ENCODE data around the gene SMCP. TPM values are rescaled to one million over a fixed set of nuclear protein-coding genes. Genes with fewer than 3 reads are reported as not detected.

Gene SMCP
- total and polyA plus RNA-seq, 2 of the 13 experiments (the other 11 are each of a cell fraction or from before 2014, with no cell fraction given), result not detected

DNA sequence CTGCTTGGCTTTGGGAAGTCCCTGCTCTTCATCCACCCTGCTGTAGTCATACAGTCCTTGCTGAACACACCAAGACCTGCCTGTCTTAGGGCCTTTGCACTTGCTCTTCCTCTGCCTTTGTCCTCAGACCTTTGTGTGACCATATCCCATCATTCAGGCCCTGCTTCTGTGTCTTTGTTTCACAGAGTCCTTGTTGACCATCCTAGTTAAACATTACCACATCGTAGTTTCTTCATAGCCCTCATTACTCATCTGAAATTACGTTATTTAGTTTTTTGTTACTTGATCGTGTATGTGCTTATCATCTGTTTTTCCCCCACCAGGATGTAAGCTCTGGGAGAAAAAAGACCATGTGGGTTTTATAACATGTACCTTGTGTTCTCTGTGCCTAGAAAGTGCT lies 50.5 kb downstream of the SMCP start (continued):
- TF ChIP-seq, protein P1, sequence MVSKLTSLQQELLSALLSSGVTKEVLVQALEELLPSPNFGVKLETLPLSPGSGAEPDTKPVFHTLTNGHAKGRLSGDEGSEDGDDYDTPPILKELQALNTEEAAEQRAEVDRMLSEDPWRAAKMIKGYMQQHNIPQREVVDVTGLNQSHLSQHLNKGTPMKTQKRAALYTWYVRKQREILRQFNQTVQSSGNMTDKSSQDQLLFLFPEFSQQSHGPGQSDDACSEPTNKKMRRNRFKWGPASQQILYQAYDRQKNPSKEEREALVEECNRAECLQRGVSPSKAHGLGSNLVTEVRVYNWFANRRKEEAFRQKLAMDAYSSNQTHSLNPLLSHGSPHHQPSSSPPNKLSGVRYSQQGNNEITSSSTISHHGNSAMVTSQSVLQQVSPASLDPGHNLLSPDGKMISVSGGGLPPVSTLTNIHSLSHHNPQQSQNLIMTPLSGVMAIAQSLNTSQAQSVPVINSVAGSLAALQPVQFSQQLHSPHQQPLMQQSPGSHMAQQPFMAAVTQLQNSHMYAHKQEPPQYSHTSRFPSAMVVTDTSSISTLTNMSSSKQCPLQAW (CRISPR knock-in tag; IDR thresholded peaks at IDR 0.05), result peak; percentile 42; the same call in 1 of the 2 replicates

DNA sequence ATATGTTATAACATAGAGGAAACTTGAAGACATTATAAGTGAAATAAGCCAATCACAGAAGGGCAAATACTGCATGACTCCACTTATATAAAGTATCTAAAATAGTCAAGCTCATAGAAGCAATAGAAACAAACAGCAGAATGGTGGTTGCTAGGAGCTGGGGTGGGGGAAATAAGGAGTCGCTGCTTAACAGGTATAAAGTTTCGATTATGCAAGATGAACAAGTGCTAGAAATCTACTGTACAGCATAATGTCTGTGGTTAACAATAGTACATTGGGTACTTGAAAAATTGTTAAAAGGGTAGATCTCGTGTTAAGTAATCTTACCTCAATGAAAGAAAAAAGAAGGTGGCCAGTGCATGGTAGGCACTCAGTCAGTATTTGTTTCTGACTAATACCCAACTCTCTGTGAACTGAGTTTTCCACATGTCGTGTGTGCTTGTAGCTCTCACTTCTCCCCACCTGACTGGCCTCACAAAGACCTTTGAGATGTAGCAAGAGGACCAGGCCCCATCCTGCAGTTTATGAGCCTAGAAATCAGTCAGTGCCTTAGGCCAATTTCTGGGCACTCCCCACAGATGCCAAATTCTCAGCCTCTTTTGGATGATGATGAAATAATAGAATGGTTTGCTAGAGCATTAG lies 54.2 kb downstream of the SMCP start:
- Histone ChIP-seq H3K4me1 (ENCODE audit: insufficient read depth, low read length) (peaks cover 6% of the 10 kb centered on the region), H3K4me3 (replicated peaks in 1 of 3; ENCODE audit: insufficient read depth in 1 of 3, low read depth in 2 of 3, low read length in 3 of 3) (no peak overlapping the region), H2AFZ (ENCODE audit: low read length) (no peak overlapping the region), H3K36me3 (replicated peaks in 1 of 2; ENCODE audit: control insufficient read depth in 1 of 2, insufficient read depth in 2 of 2, low read length in 2 of 2) (no peaks in the 10 kb centered on the region), H3K9ac (ENCODE audit: insufficient read depth, low read depth, low read length) (no peak overlapping the region), H4K20me1 (ENCODE audit: insufficient read depth, low read length) (no peaks in the 10 kb centered on the region), H3K9me3 (ENCODE audit: low read length) (no peaks in the 10 kb centered on the region), H3K27ac (ENCODE audit: extremely low read length, insufficient read depth, low read length) (no peak overlapping the region), H3K79me2 (ENCODE audit: insufficient read depth, low read length) (no peaks in the 10 kb centered on the region), H3K27me3 (ENCODE audit: control insufficient read depth in 1 of 2, insufficient read depth in 2 of 2, low read length in 2 of 2) (no peaks in the 10 kb centered on the region), H3K4me2 (ENCODE audit: low read depth, low read length) (no peak overlapping the region)
- intact Hi-C loops (cut with micrococcal nuclease; ENCODE audit: unreplicated experiment) (no loop called here), in situ Hi-C loops (cut with HindIII; ENCODE audit: extremely low pct_ligation_motif_present, low pct_unique_long_range_greater_than_20kb) (no loop called here)
- no TSS peak for BruUV-seq (replicated peaks)
- 0% methylated on average over 4 of the region's 4 CpGs for WGBS (ENCODE audit: low lambda C conversion rate)
- FAIRE-seq (no peak), ATAC-seq (no peak), DNase-seq (ENCODE audit: low spot score) (no peak)
- ChIA-PET POLR2A (no interaction called here), CTCF (ENCODE audit: low intra/inter-chr PET ratio, low total read pairs) (no interaction called here)
- TF ChIP-seq, protein P2, sequence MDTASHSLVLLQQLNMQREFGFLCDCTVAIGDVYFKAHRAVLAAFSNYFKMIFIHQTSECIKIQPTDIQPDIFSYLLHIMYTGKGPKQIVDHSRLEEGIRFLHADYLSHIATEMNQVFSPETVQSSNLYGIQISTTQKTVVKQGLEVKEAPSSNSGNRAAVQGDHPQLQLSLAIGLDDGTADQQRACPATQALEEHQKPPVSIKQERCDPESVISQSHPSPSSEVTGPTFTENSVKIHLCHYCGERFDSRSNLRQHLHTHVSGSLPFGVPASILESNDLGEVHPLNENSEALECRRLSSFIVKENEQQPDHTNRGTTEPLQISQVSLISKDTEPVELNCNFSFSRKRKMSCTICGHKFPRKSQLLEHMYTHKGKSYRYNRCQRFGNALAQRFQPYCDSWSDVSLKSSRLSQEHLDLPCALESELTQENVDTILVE (CRISPR knock-in tag; IDR thresholded peaks at IDR 0.05), result no peak
- TF ChIP-seq, protein P3, sequence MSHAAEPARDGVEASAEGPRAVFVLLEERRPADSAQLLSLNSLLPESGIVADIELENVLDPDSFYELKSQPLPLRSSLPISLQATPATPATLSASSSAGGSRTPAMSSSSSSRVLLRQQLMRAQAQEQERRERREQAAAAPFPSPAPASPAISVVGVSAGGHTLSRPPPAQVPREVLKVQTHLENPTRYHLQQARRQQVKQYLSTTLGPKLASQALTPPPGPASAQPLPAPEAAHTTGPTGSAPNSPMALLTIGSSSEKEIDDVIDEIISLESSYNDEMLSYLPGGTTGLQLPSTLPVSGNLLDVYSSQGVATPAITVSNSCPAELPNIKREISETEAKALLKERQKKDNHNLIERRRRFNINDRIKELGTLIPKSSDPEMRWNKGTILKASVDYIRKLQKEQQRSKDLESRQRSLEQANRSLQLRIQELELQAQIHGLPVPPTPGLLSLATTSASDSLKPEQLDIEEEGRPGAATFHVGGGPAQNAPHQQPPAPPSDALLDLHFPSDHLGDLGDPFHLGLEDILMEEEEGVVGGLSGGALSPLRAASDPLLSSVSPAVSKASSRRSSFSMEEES (CRISPR knock-in tag; IDR thresholded peaks at IDR 0.05), result no peak
- no peak for TF ChIP-seq ZSCAN29 (CRISPR knock-in tag; conservative IDR thresholded peaks at IDR 0.05)

Measured in HepG2 (cell line).